HG02884 (cell line): ENCODE results near the gene DUSP8.
A peak's percentile ranks its signal among the peaks of the same experiment; 100 is the strongest.
"Not testable (repeated sequence)": the region's sequence is repeated elsewhere in the genome, so short reads cannot be mapped to it uniquely, and the experiment has no call there.

Experiments
- ATAC-seq: cut with Tn5 transposase; IDR thresholded peaks from one replicate; pipeline ENCODE4 v1.9.1; 2021; ENCODE audit warnings: mild to moderate bottlenecking, moderate library complexity; ENCODE audit not compliant: unreplicated experiment

Gene DUSP8, protein sequence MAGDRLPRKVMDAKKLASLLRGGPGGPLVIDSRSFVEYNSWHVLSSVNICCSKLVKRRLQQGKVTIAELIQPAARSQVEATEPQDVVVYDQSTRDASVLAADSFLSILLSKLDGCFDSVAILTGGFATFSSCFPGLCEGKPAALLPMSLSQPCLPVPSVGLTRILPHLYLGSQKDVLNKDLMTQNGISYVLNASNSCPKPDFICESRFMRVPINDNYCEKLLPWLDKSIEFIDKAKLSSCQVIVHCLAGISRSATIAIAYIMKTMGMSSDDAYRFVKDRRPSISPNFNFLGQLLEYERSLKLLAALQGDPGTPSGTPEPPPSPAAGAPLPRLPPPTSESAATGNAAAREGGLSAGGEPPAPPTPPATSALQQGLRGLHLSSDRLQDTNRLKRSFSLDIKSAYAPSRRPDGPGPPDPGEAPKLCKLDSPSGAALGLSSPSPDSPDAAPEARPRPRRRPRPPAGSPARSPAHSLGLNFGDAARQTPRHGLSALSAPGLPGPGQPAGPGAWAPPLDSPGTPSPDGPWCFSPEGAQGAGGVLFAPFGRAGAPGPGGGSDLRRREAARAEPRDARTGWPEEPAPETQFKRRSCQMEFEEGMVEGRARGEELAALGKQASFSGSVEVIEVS

DNA sequence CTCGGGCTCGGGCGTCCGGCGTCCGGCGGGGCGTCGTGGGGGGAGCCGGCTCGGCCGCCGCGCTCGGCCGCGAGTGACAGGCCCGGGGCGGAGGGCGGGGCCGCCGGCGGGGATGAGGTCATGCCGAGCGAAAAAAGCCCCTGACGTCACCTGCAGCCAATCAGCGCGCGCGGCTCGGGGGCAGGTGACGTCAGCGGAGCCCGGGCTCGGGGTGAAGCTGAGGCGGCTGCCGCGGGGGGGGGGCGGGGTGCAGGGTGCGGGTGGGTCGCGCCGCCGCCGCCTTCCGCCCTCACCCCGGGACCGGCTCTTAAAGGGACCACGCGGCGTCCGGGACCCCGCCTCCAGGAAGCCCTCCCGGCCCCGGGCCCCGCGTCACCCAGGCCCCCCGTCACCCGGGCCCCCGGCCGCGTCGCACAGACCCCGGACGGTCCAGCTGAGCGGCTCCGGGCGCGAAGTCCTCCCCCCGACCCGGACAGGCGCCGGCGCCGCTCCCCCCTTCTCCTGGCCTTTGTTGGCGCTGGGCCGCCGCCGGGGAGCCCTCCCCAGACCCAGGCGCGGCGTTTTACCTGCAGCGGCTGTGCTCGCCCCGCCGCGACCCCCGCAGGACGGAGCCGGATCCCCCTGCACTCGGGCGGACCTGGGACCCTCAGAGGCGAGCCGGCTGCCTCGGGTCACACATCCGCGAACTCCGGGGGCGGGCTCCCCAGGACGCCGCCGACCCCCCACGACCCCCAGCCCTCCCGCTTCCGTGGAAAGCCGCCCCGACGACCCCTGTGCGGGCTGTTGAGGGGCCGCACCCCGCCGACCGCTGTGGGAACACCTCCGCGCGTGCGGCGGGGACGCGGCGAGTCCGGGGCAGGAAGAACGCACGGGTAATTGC is at the start of gene DUSP8:
TSS of gene DUSP8 (minus strand) at position 75 of the 880 bp plus-strand sequence. CDS start 6,445 bp downstream, outside the sequence.
- no peak for ATAC-seq

DNA sequence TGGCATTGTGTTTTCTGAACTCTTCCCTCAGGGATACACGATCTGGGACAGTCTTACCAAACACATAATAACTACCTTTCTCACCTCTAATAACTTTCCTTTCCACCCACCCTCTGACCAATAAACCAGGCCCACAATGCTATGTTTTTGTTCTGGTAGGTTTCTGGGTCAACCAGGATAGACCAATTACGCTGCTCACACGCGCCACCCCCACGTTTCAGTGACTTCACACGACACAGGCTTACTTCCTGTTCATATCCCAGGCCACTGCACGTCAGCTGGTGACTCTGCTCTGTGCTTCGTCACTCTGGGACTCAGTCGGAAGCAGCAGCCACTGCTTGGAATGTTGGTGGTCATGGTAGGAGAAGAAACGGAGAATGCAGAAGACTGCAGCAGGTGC is 47.4 kb upstream of the DUSP8 start:
- no peak for ATAC-seq

DNA sequence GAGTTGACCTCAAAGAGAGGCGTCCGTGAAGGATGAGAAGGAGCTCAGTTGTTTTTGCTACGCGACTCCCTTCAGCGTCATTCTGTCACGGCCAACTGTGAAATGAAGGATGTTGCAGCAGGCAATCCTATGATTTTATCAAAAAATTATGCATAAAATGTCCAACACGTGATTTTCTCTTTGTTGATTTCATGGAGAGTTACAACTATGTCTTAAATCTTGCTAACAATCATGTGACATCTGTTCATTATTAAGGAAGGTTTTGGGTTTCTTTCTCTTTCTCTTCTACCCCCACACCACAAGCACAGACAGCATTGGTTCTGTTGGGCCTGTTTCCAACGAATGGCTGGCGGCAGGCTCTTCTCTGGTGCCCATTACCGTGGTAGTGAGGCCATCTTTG is 46.2 kb upstream of the DUSP8 start:
- ATAC-seq = no peak

DNA sequence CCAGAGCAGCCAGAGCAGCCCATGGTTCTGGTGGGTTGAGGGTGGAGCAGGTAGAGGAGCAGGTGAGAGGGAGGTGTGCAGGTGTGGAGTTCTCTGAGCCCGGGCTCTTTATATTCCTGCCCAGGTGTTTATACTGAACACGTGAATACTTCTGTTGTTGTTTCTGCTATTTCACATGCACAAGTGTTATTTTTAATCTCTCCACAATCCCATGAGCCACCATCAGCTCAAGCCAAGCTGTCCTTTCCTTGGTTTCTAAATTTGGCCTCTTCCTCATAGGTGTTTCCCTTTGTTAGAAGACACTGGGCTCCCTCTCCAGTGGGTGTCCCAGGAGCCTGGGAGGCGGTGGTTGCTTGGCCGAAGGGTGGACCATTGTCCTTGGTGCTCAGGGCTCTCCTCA is 36.3 kb upstream of the DUSP8 start, which contains the start of gene KRTAP5-3:
TSS of gene KRTAP5-3 (minus strand) at position 101 of the 400 bp plus-strand sequence. CDS start at position 23, 78 bp downstream.
- ATAC-seq = no peak

DNA sequence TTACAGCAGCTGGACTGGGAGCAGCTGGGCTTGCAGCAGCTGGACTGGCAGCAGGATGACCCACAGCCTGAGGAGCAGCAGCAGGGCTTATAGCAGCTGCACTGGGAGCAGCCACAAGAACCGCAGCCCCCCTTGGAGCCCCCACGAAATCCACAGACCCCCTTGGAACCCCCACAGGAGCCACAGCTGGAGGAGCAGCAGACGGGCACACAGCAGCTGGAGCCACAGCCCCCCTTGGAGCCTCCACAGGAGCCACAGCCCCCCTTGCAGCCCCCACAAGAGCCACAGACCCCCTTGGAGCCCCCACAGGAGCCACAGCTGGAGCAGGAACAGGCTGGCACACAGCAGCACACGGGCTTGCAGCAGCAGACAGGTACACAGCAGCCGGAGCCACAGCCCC is 35.8 kb upstream of the DUSP8 start:
- not testable (repeated sequence) for ATAC-seq

DNA sequence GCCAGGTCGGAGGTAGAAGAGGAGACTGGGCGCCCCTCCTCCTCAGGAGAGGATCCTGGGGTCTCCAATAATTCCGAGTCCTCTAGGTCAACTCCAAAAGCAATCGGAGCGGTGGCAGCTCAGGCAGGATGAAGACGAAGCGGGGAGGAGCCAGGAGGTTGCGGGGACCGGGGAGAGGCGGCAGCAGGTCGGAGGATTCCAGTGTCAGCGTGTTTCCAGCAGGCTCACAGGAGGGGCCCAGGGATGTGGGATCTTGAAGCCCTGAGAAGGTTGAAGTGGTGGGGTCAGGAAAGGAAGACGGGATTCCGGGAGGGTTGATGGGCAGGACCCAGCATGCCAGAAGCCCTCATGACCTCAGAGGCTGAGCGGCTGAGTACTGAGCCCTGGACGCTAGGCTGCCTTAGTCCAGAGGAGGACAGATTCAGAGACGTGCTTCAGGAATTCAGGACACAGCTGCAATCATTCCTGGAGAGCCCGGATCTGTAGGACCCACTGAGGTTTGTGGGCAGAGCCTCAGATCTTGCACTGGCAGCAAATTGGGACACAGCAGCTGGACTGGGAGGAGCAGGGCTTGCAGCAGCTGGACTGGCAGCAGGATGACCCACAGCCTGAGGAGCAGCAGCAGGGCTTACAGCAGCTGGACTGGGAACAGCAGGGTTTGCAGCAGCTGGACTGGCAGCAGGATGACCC is 35.2 kb upstream of the DUSP8 start:
- not testable (repeated sequence) for ATAC-seq

DNA sequence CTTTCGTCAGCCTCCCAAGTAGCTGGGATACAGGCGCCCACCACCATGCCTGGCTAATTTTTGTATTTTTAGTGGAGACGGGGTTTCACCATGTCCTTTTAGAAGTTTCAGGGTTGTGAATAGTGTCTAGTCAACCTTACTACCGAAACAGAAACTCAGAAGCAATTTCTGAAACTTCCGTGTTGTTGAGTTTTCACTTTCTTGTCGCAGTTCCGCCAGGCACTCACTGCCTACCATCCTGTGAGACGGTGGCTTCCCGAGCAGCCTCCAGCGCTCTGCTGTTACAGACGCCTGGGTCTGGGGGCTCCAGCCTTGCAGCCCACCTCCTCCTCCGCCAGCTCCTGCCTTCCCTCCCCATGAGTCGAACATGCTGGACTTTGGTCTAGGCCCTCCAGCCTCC is 33.9 kb upstream of the DUSP8 start:
- peak; percentile 74 for ATAC-seq

DNA sequence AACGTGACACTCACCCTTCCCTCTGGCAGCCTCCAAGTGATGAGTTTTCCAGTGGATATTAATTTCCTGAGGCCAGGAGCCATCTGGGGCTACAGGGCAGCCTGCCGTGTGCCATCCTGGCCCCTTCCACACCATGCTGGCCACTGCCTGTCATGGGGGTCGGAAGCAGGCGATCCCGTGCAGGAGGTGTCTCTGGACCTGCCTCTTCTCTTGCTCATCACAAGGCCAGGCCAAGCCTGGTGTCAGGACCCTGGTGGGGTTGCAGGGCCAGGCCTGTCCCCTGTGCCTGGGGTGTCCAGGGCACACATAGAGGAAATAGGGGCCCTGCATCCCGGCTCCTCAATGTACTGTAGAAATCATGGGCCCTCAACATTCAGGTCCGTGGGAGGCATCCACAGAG is 32.6 kb upstream of the DUSP8 start:
- no peak for ATAC-seq

DNA sequence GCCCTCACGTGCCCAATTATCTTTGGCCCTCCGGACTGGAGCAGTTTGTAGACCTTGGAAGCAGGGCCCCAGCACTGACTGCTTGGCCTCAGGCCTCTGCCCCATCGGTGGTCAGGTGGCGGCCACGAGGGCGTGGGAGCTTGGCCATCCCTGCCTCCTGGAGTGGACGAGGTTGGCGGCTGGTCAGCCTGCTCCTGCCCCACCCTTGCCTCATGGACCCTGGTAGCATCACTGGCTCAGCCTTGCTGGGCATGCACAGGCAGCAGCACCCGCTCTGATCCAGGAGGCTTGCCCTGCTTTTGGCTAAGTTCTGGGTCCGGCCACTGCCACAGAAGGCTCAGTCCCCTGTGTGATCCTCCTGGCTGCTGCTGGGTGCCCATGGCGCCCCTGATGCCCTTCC is 32.1 kb upstream of the DUSP8 start:
- ATAC-seq = no peak

DNA sequence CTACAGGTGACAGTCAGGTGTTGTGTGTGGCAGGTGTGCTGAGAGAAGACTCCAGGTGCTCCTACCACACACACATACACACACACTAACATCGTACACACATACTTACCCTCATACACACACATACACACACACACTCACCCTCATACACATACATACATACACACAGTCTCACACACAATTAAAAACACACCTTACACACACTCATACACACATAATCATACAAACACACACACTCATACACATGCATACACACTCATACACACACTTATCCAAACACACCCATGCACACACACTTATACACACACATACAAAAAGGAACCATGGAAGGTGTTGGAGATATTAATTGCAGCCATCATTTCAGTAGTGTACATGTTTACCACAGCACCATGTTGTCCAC is 31.6 kb upstream of the DUSP8 start:
- no peak for ATAC-seq

DNA sequence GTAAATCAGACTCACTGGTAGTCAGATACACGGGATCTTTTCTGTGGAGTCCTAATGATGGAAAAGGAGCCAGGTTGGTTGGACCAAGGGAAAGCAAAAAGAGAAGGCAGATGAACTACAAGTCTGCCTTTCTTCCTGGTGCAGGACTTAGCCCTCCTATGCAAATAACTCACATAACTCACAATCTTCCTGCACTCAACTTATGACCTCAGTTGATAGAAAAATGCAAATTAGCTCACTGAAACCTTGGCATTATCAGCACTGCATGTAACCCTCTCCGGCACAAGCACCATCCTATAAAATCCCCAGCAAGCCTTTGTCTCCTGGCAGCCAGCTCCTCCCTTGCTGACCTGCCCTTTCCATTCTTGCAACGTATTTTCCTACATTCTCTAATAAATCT is 29.6 kb upstream of the DUSP8 start:
- ATAC-seq = not testable (repeated sequence)

DNA sequence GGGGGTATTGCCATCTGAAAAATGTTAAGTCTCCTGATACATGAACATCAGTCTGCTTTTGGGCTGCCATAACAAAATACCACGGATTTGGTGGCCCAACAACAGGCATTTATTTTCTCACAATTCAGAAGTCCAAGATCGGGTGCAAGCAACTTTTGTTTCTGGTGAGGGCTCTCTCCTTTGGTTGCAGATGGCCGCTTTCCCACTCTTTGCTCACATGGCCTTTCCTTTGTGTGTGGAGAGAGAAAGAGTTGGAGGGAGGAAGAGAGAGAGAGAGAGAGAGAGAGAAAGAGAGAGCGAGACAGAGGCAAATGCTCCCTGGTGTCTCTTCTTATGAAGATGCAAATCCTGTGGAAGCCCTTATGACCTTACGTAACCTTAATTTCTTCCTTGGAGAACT is 28.6 kb upstream of the DUSP8 start:
- no peak for ATAC-seq

DNA sequence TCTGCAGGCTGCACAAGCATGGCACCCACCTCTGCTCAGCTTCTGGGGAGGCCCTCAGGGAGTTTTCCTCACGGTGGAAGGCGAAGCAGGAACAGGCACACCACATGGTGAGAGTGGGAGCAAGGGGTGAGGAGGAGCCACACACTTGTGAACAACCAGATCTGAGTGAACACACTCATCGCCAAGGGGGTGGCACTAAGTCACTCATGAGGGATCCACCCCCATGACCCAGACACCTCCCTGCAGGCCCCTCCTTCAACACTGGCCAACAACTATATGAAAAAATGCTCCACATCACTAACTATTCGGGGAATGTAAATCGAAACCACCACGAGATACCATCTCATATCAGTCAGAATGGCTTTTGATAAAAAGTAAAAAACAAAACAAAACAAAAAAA is 26.7 kb upstream of the DUSP8 start:
- no peak for ATAC-seq

DNA sequence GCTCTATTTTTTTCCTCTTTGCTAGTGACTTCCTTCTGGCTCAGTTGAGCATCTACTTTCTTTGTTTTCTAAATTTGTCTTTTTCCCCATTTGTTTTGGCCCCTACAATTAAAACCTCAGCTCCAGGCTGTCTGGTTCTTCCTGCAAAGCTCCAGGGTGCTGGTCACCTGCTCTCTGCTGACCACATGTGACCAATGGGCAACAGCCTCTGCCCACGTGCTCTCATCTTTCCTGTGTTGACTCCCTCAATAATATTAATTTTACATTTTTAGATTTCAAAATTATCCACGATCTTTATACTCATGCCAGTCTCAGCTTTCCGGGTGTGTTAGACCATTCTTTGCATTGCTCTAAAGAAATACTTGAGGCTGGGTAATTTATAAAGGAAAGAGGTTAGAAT is 26.3 kb upstream of the DUSP8 start:
- not testable (repeated sequence) for ATAC-seq

DNA sequence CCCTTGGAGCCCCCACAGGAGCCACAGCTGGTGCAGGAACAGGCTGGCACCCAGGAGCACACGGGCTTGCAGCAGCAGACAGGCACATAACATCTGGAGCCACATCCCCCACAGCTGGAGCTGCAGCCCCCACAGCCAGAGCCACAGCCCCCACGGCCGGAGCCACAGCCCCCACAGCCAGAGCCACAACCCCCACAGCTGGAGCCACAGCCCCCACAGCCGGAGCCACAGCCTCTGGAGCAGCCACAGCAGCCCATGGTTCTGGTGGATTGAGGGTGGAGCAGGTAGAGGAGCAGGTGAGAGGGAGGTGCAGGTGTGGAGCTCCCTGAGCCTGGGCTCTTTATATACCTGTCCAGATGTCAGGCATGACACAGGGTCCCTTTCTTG is 25.9 kb upstream of the DUSP8 start, which contains the start of gene KRTAP5-2:
TSS of gene KRTAP5-2 (minus strand) at position 301 of the 387 bp plus-strand sequence. CDS start at position 257, 44 bp downstream.
- no peak for ATAC-seq

DNA sequence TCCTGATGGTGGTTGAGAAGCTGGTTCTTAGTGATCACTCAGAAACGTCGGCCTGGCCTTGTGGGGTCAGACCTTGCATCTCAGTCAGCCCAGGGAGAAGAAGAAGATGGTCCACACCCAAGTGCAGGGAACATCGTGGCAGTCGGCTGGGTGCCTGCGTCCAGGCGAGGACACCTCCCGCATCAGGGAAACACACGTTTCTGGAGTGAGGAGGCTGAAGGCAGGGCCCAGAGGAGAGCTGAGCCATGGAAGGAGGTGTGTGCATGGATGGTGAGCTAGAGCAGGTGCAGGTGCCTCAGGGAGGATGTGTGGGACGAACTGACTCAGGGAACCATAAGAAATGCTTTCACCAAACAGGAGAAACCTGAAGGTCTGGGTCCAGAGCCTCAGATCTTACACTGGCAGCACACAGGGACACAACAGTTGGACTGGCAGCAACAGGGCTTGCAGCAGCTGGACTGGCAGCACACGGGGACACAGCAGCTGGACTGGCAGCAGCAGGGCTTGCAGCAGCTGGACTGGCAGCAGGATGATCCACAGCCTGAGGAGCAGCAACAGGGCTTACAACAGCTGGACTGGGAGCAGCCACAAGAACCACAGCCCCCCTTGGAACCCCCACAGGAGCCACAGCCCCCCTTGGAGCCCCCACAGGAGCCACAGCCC is 25.4 kb upstream of the DUSP8 start:
- ATAC-seq = no peak

DNA sequence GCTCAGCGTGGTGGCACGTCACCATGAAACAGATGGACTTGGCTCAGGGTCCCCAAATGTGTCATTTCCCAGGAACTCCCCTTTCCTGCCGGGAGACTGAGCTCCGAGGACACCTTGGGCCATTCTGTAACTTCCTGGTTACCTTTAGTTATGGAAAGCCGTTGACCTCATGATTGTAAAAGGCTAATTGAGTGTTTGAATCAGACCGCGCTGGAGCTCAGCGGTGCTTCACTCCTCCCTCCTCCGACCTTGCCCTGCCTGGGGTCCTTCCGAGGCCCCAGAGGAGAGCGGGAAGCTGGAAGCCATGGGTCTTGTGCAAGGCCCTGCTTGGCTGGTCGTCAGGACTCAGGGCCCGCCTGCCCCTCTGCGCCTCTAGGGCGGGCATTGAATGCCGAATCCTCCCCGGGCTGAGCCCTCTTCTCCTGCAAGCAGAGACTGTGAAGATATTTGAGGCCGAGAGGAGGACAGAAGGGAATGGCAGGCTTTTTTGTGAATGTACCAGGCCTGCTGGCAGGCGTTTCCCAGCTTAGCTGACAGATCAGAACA is 24.6 kb upstream of the DUSP8 start:
- not testable (repeated sequence) for ATAC-seq

DNA sequence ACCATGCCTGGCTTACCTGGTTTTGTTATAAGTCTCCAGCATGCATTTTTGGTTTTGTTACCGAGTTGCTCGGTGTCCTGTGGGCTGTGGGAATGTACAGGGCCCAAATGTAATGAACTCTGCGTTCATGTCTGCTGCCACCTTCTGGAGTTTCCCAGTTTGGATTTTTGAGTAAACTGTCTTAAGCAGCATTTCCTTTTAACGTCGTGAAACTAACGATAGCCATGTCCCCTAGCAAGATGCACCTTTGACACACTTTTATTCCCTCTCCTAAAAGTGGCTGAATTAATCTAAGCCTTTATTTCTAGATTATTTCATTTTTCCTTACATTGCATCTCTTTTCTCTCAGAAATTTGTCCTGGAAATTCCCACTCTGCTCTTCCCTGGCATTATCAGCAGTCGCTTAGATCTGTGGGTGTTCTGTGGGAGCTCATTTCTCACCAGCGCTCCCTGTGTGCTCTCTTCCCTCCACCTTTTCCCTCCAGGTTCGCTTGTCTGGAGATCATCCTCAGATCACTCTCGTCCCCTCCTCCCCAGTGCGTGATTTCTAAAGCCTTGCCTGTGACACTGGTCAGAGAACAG is 24.0 kb upstream of the DUSP8 start:
- not testable (repeated sequence) for ATAC-seq

DNA sequence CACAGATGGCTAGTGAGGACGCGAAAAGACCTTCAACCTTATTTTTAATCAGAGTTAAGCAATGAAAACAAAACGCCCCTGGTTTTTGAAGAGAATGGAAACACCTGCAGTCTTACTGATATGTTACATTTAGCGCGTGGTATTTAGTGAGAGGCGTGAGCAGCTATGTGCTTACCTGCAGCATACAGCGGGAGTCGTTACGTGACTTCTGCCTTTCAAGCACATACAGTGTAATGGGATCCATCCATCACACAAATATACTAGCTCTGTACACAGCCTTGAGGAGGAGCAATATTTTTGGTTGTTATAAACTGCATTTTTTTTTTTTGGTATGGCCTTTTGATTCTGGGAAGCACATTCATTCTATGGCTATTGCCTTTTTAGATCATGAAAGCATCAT is 20.6 kb upstream of the DUSP8 start:
- ATAC-seq = no peak
